Calu3 (cell line): ENCODE measurements around the gene CHAT. TPM values are rescaled to one million over a fixed set of nuclear protein-coding genes. Genes with fewer than 3 reads are reported as not detected.

Source experiments
- BruUV-seq: library from RNA; stranded (reverse); fragments of 400-500 nt; replicated peaks from 2 replicates; lab custom pipeline; 2021; lab: Mats Ljungman, UMichigan
- CTCF ChIA-PET: fragments of 300-600 bp; sonication (Branson Sonifier 250); formaldehyde crosslinking; loops from one replicate; lab custom pipeline; 2022; ENCODE audit warnings: antibody characterized with exemption; lab: Charles Lee
- DNase-seq: peaks from one replicate; pipeline ENCODE4 v3.0.0; 2022
- H3K27ac Mint-ChIP-seq: one replicate; pipeline ENCODE4 v1.8.0; 2022; ENCODE audit warnings: mixed read lengths; ENCODE audit not compliant: unreplicated experiment
- H3K27me3 Mint-ChIP-seq: one replicate; pipeline ENCODE4 v1.8.0; 2022; ENCODE audit warnings: mixed read lengths; ENCODE audit not compliant: unreplicated experiment
- H3K36me3 Mint-ChIP-seq: one replicate; pipeline ENCODE4 v1.8.0; 2022; ENCODE audit warnings: mild to moderate bottlenecking, moderate library complexity, mixed read lengths; ENCODE audit not compliant: insufficient read depth, unreplicated experiment
- H3K4me1 Mint-ChIP-seq: one replicate; pipeline ENCODE4 v1.8.0; 2022; ENCODE audit warnings: mild to moderate bottlenecking, low read depth, mixed read lengths; ENCODE audit not compliant: unreplicated experiment
- H3K4me3 Mint-ChIP-seq: one replicate; pipeline ENCODE4 v1.8.0; 2022; ENCODE audit warnings: mild to moderate bottlenecking, low read depth, moderate library complexity, mixed read lengths; ENCODE audit not compliant: unreplicated experiment
- H3K9me3 Mint-ChIP-seq: one replicate; pipeline ENCODE4 v1.8.0; 2022; ENCODE audit warnings: low read depth, mixed read lengths; ENCODE audit not compliant: unreplicated experiment
- intact Hi-C: fragments of 100-400 bp; cut with micrococcal nuclease; formaldehyde crosslinking; loops from one replicate; pipeline ENCODE4 v1.10.0; 2022; ENCODE audit not compliant: unreplicated experiment
- total RNA-seq: library from RNA; stranded (reverse); gene quantifications from 2 replicates; pipeline ENCODE4 v1.2.3, GENCODE V29; 2022
- TF ChIP-seq, protein P1 (sequence below): fragments of 200-600 bp; IDR thresholded peaks from one replicate; pipeline ENCODE4 v1.8.0; 2022; ENCODE audit warnings: antibody characterized with exemption; ENCODE audit not compliant: unreplicated experiment

Gene CHAT
- total RNA-seq, 1 experiment from 2014 or later: not detected

DNA sequence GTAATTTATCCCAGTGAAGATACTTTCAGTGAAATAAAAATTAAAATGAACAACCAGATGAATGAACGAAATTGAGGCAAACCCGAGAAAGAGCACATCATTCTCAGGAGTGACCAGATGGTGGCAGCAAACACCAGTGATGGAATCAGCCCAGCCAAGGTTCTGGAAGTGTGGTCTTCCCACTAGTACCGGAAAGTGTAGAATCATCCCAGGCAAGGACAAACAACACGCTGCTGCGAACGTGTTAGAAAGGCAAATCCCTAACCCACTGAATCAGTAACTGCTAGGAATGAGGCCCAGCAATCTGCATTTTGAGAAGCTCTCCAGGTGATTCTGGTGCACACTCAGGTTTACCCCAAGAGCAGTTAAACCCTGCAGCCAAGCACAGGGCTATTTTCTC is 19.2 kb upstream of the CHAT start:
- Mint-ChIP-seq H3K36me3 (peaks cover 5% of the 10 kb centered on the region), H3K27me3 (peaks cover 42% of the 10 kb centered on the region), H3K4me1 (peaks cover 8% of the 10 kb centered on the region), H3K27ac (no peak overlapping the region), H3K9me3 (no peaks in the 10 kb centered on the region), H3K4me3 (no peak overlapping the region)
- peak; percentile 67 for DNase-seq
- BruUV-seq: no TSS peak
- TF ChIP-seq, protein P1, sequence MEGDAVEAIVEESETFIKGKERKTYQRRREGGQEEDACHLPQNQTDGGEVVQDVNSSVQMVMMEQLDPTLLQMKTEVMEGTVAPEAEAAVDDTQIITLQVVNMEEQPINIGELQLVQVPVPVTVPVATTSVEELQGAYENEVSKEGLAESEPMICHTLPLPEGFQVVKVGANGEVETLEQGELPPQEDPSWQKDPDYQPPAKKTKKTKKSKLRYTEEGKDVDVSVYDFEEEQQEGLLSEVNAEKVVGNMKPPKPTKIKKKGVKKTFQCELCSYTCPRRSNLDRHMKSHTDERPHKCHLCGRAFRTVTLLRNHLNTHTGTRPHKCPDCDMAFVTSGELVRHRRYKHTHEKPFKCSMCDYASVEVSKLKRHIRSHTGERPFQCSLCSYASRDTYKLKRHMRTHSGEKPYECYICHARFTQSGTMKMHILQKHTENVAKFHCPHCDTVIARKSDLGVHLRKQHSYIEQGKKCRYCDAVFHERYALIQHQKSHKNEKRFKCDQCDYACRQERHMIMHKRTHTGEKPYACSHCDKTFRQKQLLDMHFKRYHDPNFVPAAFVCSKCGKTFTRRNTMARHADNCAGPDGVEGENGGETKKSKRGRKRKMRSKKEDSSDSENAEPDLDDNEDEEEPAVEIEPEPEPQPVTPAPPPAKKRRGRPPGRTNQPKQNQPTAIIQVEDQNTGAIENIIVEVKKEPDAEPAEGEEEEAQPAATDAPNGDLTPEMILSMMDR: peak; percentile 56
- intact Hi-C loops: loop anchor here (1.0 to 10.0 kb wide), 3 partner anchors 170 to 630 kb away; partner anchors contain the start of gene OGDHL
- CTCF ChIA-PET: interaction anchor here (0.6 kb wide), 1 partner anchor 813 kb away, joined by 3 read pairs; no protein-coding TSS in a partner anchor

DNA sequence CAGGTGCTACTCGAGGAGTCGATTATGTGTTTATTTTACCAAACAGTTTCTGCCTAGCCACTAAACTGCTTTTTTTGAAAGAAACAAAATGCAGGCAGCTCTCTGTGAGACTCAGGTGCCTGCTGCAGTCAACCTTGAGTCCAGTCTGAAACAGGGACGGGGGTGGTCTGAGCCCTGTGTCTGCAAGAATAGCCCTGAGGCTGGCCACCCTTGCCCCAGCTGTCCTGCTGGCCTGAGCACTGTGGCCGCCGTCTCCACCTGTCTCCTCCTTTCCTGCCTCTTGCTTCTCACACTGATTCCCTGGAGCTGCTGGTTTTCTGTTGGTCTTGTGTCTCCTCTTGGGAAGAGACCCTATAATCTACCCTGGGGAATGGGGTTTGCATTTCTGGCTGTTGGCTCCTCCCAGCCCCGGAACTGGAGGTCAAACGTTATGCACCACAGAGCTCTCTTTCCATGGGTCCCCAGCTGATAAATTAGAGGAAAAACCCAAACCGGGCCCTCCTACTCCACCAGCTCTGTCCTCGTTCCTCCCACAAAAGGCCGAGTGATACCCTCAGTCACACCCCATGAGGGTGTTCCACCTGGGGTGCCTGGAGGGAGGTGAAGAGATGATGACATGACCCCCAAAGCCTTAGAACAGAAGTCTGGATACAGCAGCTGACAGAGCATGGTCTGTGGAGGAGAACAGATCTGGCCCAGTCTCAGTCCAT is 18.7 kb upstream of the CHAT start:
- BruUV-seq: no TSS peak
- TF ChIP-seq, protein P1: no peak
- CTCF ChIA-PET: interaction anchor here (0.6 kb wide), 1 partner anchor 812 kb away, joined by 3 read pairs; no protein-coding TSS in a partner anchor
- Mint-ChIP-seq H3K4me1 (peaks cover 8% of the 10 kb centered on the region), H3K9me3 (no peaks in the 10 kb centered on the region), H3K27me3 (peaks cover 45% of the 10 kb centered on the region), H3K27ac (no peak overlapping the region), H3K36me3 (peaks cover 5% of the 10 kb centered on the region), H3K4me3 (no peak overlapping the region)
- intact Hi-C loops: loop anchor here (10.0 kb wide), 2 partner anchors 170 to 320 kb away; partner anchors contain the start of gene OGDHL
- no peak for DNase-seq

DNA sequence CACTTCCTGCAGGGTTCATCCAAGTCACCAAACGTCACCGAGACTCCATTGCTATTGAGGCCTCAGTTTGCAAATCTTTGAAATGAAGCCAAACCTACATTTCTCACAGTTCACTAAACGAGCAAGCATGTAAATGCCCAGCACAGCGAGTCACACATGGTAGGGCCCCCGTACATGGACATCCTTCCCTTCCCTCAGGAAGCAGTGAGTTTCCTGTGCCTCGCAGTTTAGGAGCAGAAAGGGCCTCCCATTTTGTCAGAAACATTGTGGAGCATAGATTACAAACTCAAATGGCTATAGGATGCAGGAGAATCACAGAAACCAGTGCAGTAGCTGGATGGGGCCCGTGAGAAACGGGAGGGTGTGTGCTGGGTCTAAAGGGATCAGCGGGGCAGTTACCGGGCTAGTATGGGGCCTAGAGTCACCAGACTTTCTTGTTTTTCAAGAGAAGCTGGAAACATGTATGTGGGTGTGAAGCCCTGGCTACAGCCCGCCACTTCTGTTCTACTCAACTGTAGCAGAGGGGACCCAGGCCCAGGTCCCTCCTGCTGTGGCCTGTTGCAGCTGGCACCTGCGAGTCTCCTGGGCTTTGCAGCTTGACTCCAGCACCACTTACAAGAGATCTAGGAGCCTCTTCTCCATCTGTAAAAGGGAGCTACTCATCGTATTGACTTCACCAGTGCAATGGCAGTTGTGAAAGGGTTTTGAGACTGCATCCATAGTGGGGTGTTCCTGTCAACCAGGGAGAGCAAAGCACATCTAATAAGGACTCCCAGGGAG is 17.9 kb upstream of the CHAT start:
- no TSS peak for BruUV-seq
- TF ChIP-seq, protein P1: no peak
- H3K4me3 Mint-ChIP-seq: no peak overlapping the region
- H3K4me1 Mint-ChIP-seq: peaks cover 12% of the 10 kb centered on the region
- H3K9me3 Mint-ChIP-seq: no peaks in the 10 kb centered on the region
- no peak overlapping the region for H3K27ac Mint-ChIP-seq
- intact Hi-C loops: loop anchor here (10.0 kb wide), 2 partner anchors 169 to 319 kb away; partner anchors contain the start of gene OGDHL
- peaks cover 5% of the 10 kb centered on the region for H3K36me3 Mint-ChIP-seq
- DNase-seq: no peak
- H3K27me3 Mint-ChIP-seq: peaks cover 53% of the 10 kb centered on the region
- CTCF ChIA-PET: no interaction called here

DNA sequence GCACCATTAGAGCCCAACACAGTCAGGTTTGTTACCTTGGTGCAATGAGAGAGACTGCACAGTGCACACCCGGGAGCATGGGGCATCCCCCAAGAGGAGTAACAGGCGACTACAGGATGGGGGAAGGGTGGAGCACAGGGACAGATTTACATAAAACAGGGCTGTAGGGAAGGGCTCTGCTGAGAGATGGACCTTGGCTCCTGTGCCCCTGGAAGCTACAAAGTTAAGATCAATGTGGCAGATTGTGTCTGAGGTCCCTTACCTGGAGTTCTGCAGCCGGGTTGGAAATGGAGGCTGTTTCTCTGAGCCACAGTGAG is 17.4 kb upstream of the CHAT start:
- BruUV-seq: no TSS peak
- TF ChIP-seq, protein P1: no peak
- Mint-ChIP-seq H3K4me1 (peaks cover 17% of the 10 kb centered on the region), H3K9me3 (no peaks in the 10 kb centered on the region), H3K27ac (no peak overlapping the region), H3K36me3 (peaks cover 5% of the 10 kb centered on the region), H3K27me3 (peaks cover 54% of the 10 kb centered on the region), H3K4me3 (no peak overlapping the region)
- intact Hi-C loops: loop anchor here (10.0 kb wide), 2 partner anchors 168 to 318 kb away; partner anchors contain the start of gene OGDHL
- CTCF ChIA-PET: no interaction called here
- no peak for DNase-seq
